Subcutaneous preadipocyte (primary cell): ENCODE measurements around the gene CACNG6. TPM values are rescaled to one million over a fixed set of nuclear protein-coding genes. Genes with fewer than 3 reads are reported as not detected.

Experiments
- small RNA-seq: library from RNA; depleted of rRNA; stranded (forward); fragments of <200 nt; gene quantifications from one replicate; pipeline ENCODE3, GENCODE V24; 2012
- total RNA-seq: library from RNA; depleted of rRNA; stranded (reverse); fragments of >200 nt; gene quantifications from 2 replicates; pipeline ENCODE4 v1.2.3, GENCODE V29; 2012

Gene CACNG6, protein sequence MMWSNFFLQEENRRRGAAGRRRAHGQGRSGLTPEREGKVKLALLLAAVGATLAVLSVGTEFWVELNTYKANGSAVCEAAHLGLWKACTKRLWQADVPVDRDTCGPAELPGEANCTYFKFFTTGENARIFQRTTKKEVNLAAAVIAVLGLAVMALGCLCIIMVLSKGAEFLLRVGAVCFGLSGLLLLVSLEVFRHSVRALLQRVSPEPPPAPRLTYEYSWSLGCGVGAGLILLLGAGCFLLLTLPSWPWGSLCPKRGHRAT
- not detected in 2 replicates for total RNA-seq

DNA sequence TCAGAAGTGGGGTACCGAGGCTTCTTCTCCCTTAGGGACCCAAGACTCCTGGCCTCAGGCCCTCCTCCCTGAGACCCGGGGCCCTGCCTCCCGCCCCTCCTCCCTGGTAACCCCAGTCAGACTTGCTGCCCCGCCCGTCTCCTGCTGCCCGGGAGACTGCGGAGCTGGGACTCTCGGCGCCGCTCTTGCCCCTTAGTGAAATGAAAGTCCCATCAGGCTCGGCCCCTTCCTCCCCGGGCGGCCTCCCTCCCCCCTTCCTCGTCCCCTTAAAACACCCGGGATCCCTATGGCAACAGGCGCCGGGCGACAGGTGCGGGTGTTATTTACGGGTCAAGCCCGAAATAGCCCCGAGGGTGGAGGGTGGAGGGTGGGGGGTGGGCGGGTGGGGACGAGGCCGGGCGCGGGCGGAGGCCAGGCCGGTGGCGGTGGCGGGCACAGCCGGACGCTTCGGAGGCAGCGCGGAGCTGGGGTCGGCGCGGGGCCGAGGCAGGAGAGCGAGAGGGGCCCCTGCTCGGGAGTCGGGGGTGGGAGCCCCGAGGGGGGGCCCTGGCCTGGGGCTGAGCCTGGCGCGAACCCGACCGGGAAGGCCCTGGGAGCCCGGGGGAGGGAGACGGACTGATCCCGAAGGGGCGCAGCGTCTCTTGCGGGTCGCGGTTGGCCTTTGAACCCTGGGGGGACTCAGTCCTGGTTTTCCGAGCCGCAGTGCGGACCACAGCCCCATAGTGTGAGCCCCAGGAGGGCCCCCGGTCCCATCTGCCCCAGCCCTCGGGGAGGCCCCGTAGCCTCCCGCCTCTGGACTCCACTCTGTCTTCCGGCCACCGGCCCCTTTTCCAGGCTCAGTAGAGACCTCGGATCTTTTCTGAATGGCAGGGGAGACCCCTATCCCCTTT lies at the start of gene CACNG6:
TSS of gene CACNG6 (plus strand) at position 414 of the 890 bp plus-strand sequence. CDS start 1,241 bp downstream, outside the sequence.

DNA sequence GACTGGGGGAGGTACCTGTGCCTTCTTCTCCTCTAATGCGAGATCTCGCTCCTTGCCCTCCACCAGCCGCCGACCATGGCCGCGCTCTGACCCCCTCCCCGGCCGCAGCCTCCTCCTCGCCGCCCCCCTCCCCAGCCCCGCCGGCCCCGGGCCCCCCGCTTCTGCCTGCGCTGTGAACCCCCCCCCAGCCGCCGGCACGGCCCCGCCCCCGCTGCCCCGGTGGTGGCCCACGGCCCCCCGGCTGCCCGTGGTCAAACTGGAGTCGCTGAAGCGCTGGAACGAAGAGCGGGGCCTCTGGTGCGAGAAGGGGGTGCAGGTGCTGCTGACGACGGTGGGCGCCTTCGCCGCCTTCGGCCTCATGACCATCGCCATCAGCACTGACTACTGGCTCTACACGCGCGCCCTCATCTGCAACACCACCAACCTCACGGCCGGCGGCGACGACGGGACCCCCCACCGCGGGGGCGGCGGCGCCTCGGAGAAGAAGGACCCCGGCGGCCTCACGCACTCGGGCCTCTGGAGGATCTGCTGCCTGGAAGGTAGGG lies 28.5 kb upstream of the CACNG6 start, which contains the start of gene CACNG8:
TSS of gene CACNG8 (plus strand) at position 51 of the 545 bp plus-strand sequence.

Small RNA genes within 50 kb of the gene (small RNA-seq; reads per million reads assigned to genes)
- not detected for gene AC012314.20

Other genes starting within 250 kb of the CACNG6 start
- not detected in 2 replicates for gene NLRP12, start 167.3 kb upstream of the CACNG6 start, total RNA-seq
- gene MYADM, start 123.8 kb upstream of the CACNG6 start, total RNA-seq, result 15.1 and 23.7 TPM in 2 replicates
- not detected in 2 replicates for gene PRKCG, start 109.4 kb upstream of the CACNG6 start, total RNA-seq
- 0.98 TPM in 1 of 2 replicates, not detected in the other for gene CACNG7, start 82.4 kb upstream of the CACNG6 start, total RNA-seq
- 0.20 TPM in 1 of 2 replicates, not detected in the other for gene CACNG8, start 28.7 kb upstream of the CACNG6 start, total RNA-seq
- not detected in 2 replicates for gene VSTM1, start 72.3 kb downstream of the CACNG6 start, total RNA-seq
- not detected in 2 replicates for gene TARM1, start 89.7 kb downstream of the CACNG6 start, total RNA-seq
- gene OSCAR, start 109.2 kb downstream of the CACNG6 start, total RNA-seq, result under 0.01 and 0.20 TPM in 2 replicates
- gene NDUFA3, start 111.2 kb downstream of the CACNG6 start, total RNA-seq, result 9.9 and 12.1 TPM in 2 replicates
- gene TFPT, start 124.0 kb downstream of the CACNG6 start, total RNA-seq, result 8.4 and 10.3 TPM in 2 replicates
- gene PRPF31, start 124.1 kb downstream of the CACNG6 start, total RNA-seq, result 49.6 and 55.5 TPM in 2 replicates
- 7.3 and 9.2 TPM in 2 replicates for gene CNOT3, start 146.1 kb downstream of the CACNG6 start, total RNA-seq
- 4.3 and 4.8 TPM in 2 replicates for gene LENG1, start 168.1 kb downstream of the CACNG6 start, total RNA-seq
- not detected in 2 replicates for gene TMC4, start 181.5 kb downstream of the CACNG6 start, total RNA-seq
- gene MBOAT7, start 197.9 kb downstream of the CACNG6 start, total RNA-seq, result 30.9 and 32.0 TPM in 2 replicates
- gene TSEN34, start 199.7 kb downstream of the CACNG6 start, total RNA-seq, result 60.8 and 64.7 TPM in 2 replicates
- 1,299 and 2,011 TPM in 2 replicates for gene RPS9, start 209.2 kb downstream of the CACNG6 start, total RNA-seq
- gene LILRB3, start 231.4 kb downstream of the CACNG6 start, total RNA-seq, result 0.20 TPM in 1 of 2 replicates, not detected in the other